MM.1S (cell line): ENCODE data around the gene LSM14B.

ENCODE experiments used
- EZH2 ChIP-seq: fragments of 300-600 bp; sonication (generic); optimal IDR thresholded peaks from 2 replicates; pipeline ENCODE3; 2017; ENCODE audit warnings: low read depth, mild to moderate bottlenecking, antibody characterized with exemption, low read length, mixed read lengths
- EZH2phosphoT487 ChIP-seq: fragments of 300-600 bp; sonication (generic); IDR thresholded peaks from 2 replicates; pipeline ENCODE4 v1.6.1; 2018; ENCODE audit warnings: antibody characterized with exemption, low read length
- TF ChIP-seq, protein P1 (sequence below): fragments of 300-600 bp; sonication (generic); IDR thresholded peaks from 2 replicates; pipeline ENCODE4 v1.5.1; 2016; ENCODE audit warnings: antibody characterized with exemption, low read length, mixed read lengths

DNA sequence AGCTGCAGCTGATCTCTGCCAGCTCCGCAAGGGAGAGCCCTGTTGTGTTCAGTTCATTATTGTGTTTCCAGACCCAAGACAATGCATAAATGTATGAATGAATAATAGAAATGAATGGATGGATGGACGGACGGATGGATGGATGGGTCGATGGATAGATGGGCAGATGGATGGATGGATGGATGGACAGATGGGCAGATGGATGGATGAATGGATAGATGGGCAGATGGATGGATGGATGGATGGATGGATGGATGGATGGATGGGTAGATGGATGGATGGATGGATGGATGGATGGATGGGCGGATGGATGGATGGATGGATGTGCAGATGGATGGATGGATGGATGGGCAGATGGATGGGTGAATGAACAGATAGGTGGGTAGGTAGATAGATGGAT, 16.7 kb upstream of the LSM14B start:
- TF ChIP-seq, protein P1, sequence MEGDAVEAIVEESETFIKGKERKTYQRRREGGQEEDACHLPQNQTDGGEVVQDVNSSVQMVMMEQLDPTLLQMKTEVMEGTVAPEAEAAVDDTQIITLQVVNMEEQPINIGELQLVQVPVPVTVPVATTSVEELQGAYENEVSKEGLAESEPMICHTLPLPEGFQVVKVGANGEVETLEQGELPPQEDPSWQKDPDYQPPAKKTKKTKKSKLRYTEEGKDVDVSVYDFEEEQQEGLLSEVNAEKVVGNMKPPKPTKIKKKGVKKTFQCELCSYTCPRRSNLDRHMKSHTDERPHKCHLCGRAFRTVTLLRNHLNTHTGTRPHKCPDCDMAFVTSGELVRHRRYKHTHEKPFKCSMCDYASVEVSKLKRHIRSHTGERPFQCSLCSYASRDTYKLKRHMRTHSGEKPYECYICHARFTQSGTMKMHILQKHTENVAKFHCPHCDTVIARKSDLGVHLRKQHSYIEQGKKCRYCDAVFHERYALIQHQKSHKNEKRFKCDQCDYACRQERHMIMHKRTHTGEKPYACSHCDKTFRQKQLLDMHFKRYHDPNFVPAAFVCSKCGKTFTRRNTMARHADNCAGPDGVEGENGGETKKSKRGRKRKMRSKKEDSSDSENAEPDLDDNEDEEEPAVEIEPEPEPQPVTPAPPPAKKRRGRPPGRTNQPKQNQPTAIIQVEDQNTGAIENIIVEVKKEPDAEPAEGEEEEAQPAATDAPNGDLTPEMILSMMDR, result no peak
- TF ChIP-seq EZH2 (no peak), EZH2phosphoT487 (no peak)
